Measurements from ENCODE around the gene CCDC85C.

DNA sequence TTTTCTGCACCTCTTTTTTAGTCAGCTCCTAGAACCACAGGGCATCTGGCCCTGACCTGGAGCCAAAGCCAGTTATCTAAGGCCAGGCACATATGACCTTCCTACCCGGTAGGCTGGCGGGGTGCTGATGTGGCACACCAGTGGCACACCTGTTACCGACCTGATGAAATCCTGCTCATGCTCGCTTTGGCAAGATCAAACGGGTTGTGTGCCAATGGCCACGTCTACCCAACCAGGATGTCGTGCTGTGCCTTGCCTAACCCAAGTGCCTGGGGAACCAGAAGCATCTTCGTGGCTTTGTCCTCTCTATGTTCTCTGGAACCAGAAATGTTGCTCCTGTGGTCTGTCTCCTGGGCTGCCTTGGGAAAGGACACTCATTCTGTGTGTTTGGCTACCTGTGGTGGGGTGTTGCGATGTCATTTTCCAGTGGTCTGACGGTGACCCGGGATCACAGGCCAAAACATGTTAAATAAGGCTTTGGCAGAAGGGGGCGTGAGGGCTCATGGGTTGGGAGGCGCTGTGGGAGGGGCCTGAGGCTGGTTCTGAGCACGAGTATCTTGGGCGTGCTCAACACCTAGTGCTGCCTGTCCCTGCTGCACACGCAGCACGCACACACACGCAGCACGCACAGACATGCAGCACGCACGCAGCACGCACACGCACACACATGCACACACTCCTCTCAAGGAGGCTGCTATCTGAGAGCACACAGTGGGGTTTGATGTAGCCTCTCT lies 94.9 kb downstream of the CCDC85C start:
- TF ChIP-seq, protein P1, sequence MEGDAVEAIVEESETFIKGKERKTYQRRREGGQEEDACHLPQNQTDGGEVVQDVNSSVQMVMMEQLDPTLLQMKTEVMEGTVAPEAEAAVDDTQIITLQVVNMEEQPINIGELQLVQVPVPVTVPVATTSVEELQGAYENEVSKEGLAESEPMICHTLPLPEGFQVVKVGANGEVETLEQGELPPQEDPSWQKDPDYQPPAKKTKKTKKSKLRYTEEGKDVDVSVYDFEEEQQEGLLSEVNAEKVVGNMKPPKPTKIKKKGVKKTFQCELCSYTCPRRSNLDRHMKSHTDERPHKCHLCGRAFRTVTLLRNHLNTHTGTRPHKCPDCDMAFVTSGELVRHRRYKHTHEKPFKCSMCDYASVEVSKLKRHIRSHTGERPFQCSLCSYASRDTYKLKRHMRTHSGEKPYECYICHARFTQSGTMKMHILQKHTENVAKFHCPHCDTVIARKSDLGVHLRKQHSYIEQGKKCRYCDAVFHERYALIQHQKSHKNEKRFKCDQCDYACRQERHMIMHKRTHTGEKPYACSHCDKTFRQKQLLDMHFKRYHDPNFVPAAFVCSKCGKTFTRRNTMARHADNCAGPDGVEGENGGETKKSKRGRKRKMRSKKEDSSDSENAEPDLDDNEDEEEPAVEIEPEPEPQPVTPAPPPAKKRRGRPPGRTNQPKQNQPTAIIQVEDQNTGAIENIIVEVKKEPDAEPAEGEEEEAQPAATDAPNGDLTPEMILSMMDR (IDR thresholded peaks at IDR 0.05) = no peak
- TF ChIP-seq EP300 (IDR thresholded peaks at IDR 0.05) = no peak

All from ovary (tissue), 3 donors.